GM23338 (cell line): Measurements from ENCODE around the gene AFAP1L1.

ENCODE experiments used
- EZH2 ChIP-seq: fragments of 200-600 bp; sonication (generic); IDR thresholded peaks from one replicate; pipeline ENCODE4 v1.8.0; 2017; ENCODE audit warnings: antibody characterized with exemption, mild to moderate bottlenecking, low read depth; ENCODE audit not compliant: unreplicated experiment
- POLR2AphosphoS5 ChIP-seq: IDR thresholded peaks from 2 replicates; pipeline ENCODE4 v1.6.1; 2016; ENCODE audit warnings: antibody characterized with exemption, low read depth
- TF ChIP-seq, protein P1 (sequence below), 2 experiments: fragments of 200-600 bp in 1 of 2; sonication (generic) in 1 of 2; conservative IDR thresholded peaks; 2 replicates each; pipeline versions ENCODE4 v1.5.1 to v1.6.1; 2016 to 2017; ENCODE audit warnings: antibody characterized with exemption in 2 of 2, low read depth in 2 of 2, mild to moderate bottlenecking in 2 of 2, moderate library complexity in 1 of 2
- TF ChIP-seq, protein P2 (sequence below): IDR thresholded peaks from one replicate; pipeline ENCODE4 v1.6.1; 2018; ENCODE audit warnings: antibody characterized with exemption; ENCODE audit not compliant: unreplicated experiment

DNA sequence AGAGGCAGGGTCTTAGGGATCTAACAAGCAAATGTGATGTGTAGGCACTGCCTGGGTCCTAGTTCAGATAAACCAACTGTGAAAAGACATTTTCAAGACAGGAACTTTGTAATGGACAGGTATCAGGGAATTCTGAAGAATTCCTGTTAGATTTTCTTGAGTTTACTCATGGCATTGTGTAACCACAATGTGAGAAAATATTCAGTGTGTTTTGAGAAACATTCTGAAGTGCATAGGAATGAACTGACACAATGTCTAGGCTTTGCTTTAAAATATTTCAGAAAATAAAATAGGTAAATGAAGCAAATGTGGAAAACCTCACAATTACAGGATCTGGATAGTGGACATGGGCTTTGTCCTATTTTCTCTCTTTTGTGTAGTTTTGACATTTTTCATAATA is 15.2 kb upstream of the AFAP1L1 start:
- TF ChIP-seq, protein P1, sequence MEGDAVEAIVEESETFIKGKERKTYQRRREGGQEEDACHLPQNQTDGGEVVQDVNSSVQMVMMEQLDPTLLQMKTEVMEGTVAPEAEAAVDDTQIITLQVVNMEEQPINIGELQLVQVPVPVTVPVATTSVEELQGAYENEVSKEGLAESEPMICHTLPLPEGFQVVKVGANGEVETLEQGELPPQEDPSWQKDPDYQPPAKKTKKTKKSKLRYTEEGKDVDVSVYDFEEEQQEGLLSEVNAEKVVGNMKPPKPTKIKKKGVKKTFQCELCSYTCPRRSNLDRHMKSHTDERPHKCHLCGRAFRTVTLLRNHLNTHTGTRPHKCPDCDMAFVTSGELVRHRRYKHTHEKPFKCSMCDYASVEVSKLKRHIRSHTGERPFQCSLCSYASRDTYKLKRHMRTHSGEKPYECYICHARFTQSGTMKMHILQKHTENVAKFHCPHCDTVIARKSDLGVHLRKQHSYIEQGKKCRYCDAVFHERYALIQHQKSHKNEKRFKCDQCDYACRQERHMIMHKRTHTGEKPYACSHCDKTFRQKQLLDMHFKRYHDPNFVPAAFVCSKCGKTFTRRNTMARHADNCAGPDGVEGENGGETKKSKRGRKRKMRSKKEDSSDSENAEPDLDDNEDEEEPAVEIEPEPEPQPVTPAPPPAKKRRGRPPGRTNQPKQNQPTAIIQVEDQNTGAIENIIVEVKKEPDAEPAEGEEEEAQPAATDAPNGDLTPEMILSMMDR (conservative IDR thresholded peaks at IDR 0.05; ENCODE audit: low read depth in 2 of 2), result no peak
- TF ChIP-seq POLR2AphosphoS5 (no peak), EZH2 (no peak)
- TF ChIP-seq, protein P2, sequence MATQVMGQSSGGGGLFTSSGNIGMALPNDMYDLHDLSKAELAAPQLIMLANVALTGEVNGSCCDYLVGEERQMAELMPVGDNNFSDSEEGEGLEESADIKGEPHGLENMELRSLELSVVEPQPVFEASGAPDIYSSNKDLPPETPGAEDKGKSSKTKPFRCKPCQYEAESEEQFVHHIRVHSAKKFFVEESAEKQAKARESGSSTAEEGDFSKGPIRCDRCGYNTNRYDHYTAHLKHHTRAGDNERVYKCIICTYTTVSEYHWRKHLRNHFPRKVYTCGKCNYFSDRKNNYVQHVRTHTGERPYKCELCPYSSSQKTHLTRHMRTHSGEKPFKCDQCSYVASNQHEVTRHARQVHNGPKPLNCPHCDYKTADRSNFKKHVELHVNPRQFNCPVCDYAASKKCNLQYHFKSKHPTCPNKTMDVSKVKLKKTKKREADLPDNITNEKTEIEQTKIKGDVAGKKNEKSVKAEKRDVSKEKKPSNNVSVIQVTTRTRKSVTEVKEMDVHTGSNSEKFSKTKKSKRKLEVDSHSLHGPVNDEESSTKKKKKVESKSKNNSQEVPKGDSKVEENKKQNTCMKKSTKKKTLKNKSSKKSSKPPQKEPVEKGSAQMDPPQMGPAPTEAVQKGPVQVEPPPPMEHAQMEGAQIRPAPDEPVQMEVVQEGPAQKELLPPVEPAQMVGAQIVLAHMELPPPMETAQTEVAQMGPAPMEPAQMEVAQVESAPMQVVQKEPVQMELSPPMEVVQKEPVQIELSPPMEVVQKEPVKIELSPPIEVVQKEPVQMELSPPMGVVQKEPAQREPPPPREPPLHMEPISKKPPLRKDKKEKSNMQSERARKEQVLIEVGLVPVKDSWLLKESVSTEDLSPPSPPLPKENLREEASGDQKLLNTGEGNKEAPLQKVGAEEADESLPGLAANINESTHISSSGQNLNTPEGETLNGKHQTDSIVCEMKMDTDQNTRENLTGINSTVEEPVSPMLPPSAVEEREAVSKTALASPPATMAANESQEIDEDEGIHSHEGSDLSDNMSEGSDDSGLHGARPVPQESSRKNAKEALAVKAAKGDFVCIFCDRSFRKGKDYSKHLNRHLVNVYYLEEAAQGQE, result no peak
